Testis (tissue), 3 donors: ENCODE data around the gene IL32. TPM values are rescaled to one million over a fixed set of nuclear protein-coding genes. Genes with fewer than 3 reads are reported as not detected.
"Not testable (repeated sequence)": the region's sequence is repeated elsewhere in the genome, so short reads cannot be mapped to it uniquely, and the experiment has no call there.

Experiments
- DNase-seq: peaks from one replicate; pipeline ENCODE4 v3.0.0-alpha.2; 2019
- H3K27ac ChIP-seq, 2 donors: fragments of 200-600 bp; sonication (generic); one replicate each; pipeline ENCODE4 v1.5.1; 2019
- H3K27me3 ChIP-seq: fragments of 200-600 bp; sonication (generic); one replicate; pipeline ENCODE4 v1.5.1; 2019
- H3K36me3 ChIP-seq: fragments of 200-600 bp; sonication (generic); one replicate; pipeline ENCODE4 v1.5.1; 2017; ENCODE audit warnings: low read depth; ENCODE audit errors: missing control alignments
- H3K4me1 ChIP-seq: fragments of 200-600 bp; sonication (generic); one replicate; pipeline ENCODE4 v1.5.1; 2019
- H3K4me3 ChIP-seq, 2 donors: fragments of 200-600 bp; sonication (generic); one replicate each; pipeline ENCODE4 v1.5.1; 2017 to 2019
- H3K9me3 ChIP-seq: fragments of 200-600 bp; sonication (generic); one replicate; pipeline ENCODE4 v1.5.1; 2017
- CTCF ChIP-seq, 3 experiments: fragments of 450-650 bp in 2 of 3; fragments of 200-600 bp in 1 of 3; sonication (generic) in 1 of 3; IDR thresholded peaks; one replicate each; pipeline ENCODE4 v1.5.1; 2016 to 2019; ENCODE audit warnings: antibody characterized with exemption in 3 of 3, mild to moderate bottlenecking in 2 of 3, moderate library complexity in 1 of 3
- POLR2A ChIP-seq: fragments of 450-650 bp; IDR thresholded peaks from one replicate; pipeline ENCODE4 v1.6.1; 2017; ENCODE audit warnings: antibody characterized with exemption, mild to moderate bottlenecking, moderate library complexity
- WGBS, 2 donors: methylation state at CpG; one replicate each; pipeline ENCODE4 v1.1.5; 2018; 5-methylcytosine and 5-hydroxymethylcytosine counted together
- intact Hi-C: fragments of 100-400 bp; cut with DNase I; formaldehyde crosslinking; loops from one replicate; pipeline ENCODE4 v1.15.1; 2023; ENCODE audit warnings: low total_unique reads
- polyA plus RNA-seq: library from polyadenylated mRNA; stranded (reverse); fragments of 350-450 nt; fragmentation: Illumina TruSeq; extraction: RNeasy Lipid Tissue Mini Kit (QIAGEN cat#74804); gene quantifications from one replicate; pipeline ENCODE4 v1.2.3, GENCODE V29; 2014; ENCODE audit warnings: low read depth, low replicate concordance; ENCODE audit not compliant: insufficient read depth
- total RNA-seq, 2 donors: library from RNA; depleted of rRNA; stranded (reverse); fragments of >200 nt; gene quantifications; one replicate each; pipeline ENCODE4 v1.2.3, GENCODE V29; 2016

The IL32 gene
- total and polyA plus RNA-seq, 3 donors from 2014 or later = 27.1 to 62.2 (median 33.0) TPM

- H3K9me3 ChIP-seq = no peaks in the 10 kb centered on the region
- DNase-seq = no peak
- no peak overlapping the region for H3K27ac ChIP-seq
- 82 to 85% methylated on average over 17 of the region's 17 CpGs for WGBS, 2 donors
- intact Hi-C loops = no loop called here
- H3K36me3 ChIP-seq = no peaks in the 10 kb centered on the region
- H3K27me3 ChIP-seq = no peaks in the 10 kb centered on the region
- TF ChIP-seq CTCF (IDR thresholded peaks at IDR 0.05) (no peak), POLR2A (no peak)
- H3K4me3 ChIP-seq = no peak overlapping the region
- H3K4me1 ChIP-seq = peaks cover 5% of the 10 kb centered on the region
Observed at GRCh38 chr16:3080024-3080423, 14.6 kb downstream of the IL32 start.

GRCh38 chr16:3081957-3082356, 16.5 kb downstream of the IL32 start:
- H3K4me1 ChIP-seq, DNase-seq, H3K27me3 ChIP-seq, H3K27ac ChIP-seq, H3K4me3 ChIP-seq, H3K36me3 ChIP-seq, intact Hi-C loops, H3K9me3 ChIP-seq: not testable (repeated sequence)
- 96 to 98% methylated on average over 10 to 13 of the region's 13 CpGs for WGBS, 2 donors

- DNase-seq, intact Hi-C loops, H3K27me3 ChIP-seq, H3K9me3 ChIP-seq, H3K27ac ChIP-seq, H3K4me3 ChIP-seq, H3K36me3 ChIP-seq: not testable (repeated sequence)
- H3K4me1 ChIP-seq = peaks cover 18% of the 10 kb centered on the region
- 96 to 99% methylated on average over 7 to 8 of the region's 8 CpGs for WGBS, 2 donors
Observed at GRCh38 chr16:3083408-3083807, 18.0 kb downstream of the IL32 start.

- intact Hi-C loops = no loop called here
- peak overlapping the region in 1 of 2 donors; percentile 35 for H3K27ac ChIP-seq
- WGBS, 2 donors = 90 to 94% methylated on average over 1 of the region's 1 CpG
- no peaks in the 10 kb centered on the region for H3K36me3 ChIP-seq
- TF ChIP-seq CTCF (IDR thresholded peaks at IDR 0.05) (no peak), POLR2A (no peak)
- no peak overlapping the region for H3K4me3 ChIP-seq
- no peaks in the 10 kb centered on the region for H3K27me3 ChIP-seq
- H3K9me3 ChIP-seq = no peaks in the 10 kb centered on the region
- H3K4me1 ChIP-seq = peaks cover 20% of the 10 kb centered on the region
- DNase-seq = no peak
Observed at GRCh38 chr16:3084491-3084890, 19.1 kb downstream of the IL32 start.

GRCh38 chr16:3084969-3085670, 19.7 kb downstream of the IL32 start:
- Histone ChIP-seq H3K9me3 (no peaks in the 10 kb centered on the region), H3K4me1 (peaks cover 20% of the 10 kb centered on the region), H3K27me3 (no peaks in the 10 kb centered on the region), H3K4me3 (no peak overlapping the region), H3K36me3 (no peaks in the 10 kb centered on the region), H3K27ac (peak overlapping the region in 1 of 2 donors; percentile 35)
- intact Hi-C loops = no loop called here
- TF ChIP-seq POLR2A (no peak), CTCF (IDR thresholded peaks at IDR 0.05) (no peak)
- DNase-seq = no peak
- 52 to 60% methylated on average over 7 of the region's 7 CpGs for WGBS, 2 donors
